Measurements from ENCODE around the gene SLC45A3.

Gene SLC45A3

DNA sequence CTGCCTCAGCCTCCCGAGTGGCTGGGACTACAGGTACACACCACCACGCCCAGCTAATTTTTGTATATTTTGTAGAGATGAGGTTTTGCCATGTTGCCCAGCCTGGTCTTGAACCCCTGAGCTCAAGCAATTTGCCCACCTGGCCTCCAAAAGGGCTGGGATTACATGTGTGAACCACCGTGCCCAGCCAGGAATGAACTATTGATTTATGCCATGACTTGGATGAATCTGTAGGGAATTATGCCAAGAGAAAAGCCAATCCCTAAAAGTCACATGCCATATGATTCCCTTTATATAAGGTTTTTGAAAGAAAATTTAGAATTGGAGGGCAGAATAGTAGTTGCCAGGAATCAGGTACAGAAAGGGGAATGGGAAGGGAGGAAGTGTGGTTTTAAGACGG, 19.1 kb upstream of the SLC45A3 start:
- no peak for DNase-seq

DNA sequence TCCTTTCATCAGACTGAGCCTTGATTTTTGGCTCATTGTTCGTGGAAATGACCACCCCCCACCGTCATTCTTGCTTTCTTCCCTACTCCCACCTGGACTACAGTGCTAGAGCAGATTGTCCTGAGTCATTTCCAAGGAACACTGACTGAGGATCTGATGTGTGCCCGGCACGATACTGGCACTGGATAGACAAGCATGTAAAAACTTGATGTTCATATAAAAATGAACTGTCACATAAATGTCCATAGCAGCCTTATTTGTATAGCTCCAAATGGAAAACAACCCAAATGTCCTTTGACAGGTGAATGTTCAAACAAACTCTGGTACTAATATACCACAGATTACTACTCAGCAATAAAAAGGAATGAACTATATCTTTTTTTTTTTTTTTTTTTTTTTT, 18.6 kb upstream of the SLC45A3 start:
- DNase-seq: no peak

DNA sequence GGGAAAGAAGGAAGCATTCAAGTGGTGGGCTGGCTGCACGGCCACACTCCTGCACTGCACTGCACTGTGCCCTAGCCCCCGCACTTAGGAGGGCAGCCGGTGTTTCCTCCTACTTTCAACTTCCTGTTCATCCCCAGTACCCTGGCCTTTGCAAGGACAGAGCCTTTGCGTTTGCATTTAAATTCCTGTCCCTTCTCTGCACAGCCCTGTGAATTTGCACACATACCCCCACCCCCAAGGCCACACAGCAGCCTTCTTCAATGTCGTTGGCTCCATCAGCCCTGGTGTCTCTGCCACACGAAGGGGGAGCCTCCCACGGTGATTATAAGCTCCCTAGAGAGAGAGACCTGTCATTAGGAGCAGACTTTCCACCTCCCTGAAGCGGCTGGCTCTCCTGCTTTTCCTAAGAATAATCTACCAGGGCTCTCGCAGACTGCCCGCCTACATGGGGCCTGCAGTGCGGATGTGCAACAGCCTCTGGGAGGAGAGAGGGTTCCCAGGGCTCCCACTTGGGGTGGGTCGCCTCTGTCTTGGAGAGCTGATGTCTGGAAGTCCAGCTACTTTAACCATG, 13.2 kb upstream of the SLC45A3 start:
- DNase-seq: no peak

DNA sequence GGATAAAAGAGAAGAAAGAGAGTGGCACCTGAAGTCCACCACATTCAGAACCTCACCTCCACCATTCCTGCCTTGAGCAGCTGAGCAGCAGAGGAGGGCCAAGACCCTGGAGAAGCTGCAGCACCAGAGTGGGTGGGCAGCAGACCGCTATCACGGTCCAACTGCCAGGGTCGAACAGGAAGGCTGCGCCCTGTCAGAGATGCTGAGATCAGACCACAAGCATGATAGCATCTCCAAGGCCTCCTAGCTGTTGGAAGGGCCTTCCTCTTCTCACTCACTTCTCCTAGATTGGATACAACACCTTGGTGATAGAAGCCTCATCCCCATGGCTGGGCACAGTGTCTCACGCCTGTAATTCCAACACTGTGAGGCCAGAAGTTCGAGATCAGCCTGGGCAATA, 12.1 kb upstream of the SLC45A3 start:
- no peak for DNase-seq

DNA sequence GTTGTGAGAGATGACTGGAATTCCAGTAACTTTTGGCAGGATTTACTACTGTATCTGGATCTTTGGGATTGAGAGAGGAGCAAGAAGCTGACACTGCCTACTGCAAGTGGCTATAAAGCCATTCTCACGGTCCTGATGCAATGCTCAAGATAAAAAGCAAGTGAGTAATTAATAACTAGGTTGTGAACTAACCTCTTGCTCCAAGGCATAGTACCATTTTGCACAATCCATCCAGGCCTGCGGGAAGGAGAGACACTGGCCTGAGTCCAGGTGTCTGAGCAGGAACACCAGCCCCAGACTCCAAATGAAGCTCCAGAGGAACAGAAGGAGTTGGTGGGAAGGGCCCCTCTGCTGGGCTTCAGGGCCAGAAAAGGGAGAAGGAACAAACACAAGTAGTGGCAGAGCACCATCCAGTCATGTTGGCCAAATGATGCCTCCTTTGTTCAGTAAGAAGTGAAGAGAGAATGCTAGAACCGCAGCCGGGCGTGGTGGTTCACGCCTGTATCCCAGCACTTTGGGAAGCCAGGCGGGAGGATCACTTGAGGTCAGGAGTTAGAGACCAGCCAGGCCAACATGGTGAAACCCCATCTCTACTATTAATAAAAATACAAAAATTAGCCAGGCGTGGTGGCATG, 9.9 kb upstream of the SLC45A3 start:
- no peak for DNase-seq

DNA sequence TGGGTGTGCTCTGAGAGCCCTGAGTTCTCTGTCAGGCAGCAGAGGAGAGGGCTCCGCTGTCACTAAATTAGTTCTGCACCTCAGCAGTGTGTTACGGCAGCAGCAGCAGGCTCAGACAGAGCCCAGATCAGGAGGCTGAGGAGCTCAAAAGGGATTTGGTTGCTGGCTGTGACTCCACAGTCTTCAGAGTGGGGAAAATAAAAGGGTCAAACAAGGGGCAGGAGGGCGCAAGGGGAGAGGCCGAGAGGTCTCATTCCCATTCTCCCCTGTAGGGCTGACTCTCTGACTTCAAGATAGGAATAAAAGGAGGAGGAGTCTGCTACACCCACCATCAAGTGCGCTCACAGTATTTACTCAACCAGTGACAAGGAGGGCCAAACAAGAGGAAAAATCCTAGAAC, 9.2 kb upstream of the SLC45A3 start:
- DNase-seq: no peak

DNA sequence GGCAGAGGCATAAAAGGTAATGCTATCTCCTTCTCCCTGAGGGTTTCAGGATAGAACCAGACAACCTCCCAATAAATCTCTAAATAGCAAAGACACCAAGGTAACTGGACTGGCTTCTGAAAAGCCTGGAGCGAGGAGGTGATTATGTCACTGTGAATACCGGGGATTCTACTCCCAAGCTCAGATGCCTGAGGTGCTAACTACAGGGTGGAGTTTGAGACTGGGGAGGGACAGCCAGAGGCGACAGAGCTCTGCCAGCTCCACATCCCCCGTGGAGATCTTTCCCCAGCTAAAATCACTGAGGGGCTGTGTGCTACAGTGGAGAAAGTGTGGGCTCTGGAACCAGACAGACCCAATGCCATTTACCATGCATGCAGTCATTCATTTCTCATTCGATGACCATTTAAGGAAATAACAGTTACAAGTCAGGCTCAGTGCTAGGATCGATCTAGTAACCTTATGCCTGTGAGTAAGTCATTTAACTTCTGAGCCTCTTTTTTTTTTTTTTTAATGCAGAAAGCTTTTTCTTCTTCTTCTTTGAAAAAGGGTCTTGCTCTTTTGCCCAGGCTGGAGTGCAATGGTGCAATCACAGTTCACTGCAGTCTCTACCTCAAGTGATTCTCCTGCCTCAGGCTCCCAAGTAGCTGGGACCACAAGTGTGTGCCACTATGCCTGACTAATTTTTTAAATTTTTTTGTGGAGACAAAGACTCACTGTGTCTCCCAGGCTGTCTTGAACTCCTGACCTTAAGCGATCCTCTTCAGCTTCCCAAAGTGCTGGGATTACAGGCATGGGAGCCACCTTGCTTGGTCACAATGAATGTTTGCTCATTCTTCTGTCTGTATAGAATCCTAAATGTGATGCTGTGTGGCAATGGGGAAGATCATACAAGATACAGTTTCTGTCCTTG, 8.1 kb upstream of the SLC45A3 start:
- DNase-seq: no peak

DNA sequence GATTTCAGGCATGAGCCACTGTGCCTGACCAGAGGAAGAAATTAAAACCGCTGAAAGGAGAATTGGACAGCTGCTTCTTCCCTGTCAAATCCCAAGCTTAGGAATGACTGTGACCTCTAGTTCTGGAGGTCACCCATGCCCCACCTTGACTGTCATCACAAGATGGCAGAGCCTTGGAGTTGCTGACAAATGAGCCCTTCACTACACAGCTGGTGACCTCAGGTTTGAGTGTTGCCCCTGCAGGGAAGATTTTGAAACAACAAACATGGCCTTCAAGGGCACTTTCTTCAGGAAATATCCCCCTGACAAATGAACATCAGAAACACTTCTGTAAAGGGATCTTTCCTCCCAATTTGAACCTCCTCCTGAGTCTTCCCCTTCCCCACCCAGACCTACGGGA, 6.9 kb upstream of the SLC45A3 start:
- DNase-seq: no peak

DNA sequence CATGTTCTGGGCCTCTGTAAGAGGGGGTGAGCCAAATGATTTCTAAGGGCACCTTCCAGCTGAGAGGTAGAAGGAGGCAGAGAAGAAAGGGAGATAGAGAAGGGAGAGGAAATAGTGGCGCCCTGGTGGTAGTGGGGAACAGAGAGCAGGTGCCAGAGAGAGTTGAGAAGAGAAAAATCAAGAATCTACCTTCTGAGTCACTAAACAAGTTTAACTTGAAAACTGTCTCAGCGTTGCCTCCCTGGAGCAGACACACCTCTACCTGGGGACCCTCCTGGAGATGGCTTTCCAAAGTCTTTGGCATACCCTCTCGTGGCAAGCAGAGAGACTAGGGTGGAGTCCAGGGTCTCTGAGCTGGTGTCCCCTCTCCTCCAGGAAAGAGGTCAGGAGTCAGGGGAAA, 1.1 kb upstream of the SLC45A3 start:
- DNase-seq: no peak

DNA sequence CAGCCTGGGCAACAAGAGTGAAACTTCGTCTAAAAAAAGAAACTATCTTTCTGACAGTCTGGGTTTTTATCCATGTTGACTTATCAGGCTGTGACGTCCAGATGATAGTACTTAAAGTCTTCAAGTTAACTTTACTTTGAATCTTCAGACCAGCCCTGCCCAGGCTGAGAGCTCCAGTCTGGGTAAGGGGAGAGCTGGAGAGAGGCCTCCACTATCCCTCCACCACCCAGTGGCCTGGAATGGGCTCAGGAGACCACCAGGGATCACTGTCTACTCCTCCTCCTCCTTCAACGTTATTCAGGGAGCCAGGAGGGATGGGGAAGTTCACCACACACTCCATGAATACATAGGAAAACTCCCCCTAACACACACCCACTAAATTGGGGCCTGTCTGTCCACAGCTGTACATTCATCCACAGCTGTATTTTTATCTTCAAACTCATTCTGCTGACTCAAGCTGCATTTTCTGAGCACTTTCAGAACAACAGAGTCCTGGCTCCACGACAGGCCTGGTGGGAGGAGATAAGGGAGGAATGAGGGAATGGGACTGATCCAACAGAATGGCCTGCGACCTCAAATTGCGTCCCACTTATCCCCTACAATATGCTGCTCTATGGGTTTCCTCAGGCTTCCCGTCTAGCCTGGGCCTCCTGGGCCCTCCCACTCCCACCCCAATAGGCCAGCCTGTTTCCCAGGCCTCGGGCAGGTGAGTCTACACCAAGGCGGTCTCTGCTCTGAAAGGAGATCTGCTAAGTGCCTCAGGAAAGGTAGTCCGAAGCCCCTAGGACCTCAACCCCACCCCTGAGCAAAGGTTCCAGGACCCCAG, 1.8 kb downstream of the SLC45A3 start:
- DNase-seq: no peak

DNA sequence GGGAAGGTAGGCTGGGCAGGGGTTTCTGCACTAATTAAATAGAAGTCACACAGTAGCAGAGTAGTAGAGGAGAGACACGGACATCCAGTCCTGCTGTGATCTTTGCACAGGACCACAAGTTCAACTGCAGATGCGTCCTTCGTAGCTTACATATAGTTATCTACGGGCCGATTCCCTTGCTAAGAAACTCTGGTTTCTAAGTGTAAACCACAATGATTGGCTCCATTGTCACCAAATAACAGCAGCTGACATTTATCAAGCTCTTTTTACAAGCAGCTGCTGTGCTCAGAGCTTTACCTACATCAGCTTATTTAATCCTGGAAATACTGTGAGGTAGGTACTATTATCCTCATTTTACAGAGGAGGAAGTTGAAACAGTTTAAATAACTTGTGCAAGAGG, 3.1 kb downstream of the SLC45A3 start:
- no peak for DNase-seq

DNA sequence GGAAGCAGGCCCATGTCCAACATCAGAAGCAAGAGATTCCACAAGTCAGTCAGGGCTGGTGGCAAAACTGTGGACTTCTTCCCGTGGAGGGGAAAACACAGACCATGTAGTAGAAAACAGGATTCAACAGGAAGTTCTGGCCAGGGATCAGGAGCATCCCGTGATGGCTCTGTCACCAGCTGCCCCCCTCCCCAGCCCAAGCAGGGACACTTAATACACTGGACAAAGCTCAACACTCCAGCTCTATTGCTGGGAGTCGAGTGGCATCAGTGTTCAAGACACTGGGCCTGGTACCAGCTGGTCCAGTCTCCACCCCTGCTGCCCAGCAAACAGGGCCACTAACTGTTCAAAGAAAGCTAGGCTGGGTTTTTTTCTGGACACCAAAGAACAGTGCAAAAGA, 3.7 kb downstream of the SLC45A3 start:
- DNase-seq: no peak

DNA sequence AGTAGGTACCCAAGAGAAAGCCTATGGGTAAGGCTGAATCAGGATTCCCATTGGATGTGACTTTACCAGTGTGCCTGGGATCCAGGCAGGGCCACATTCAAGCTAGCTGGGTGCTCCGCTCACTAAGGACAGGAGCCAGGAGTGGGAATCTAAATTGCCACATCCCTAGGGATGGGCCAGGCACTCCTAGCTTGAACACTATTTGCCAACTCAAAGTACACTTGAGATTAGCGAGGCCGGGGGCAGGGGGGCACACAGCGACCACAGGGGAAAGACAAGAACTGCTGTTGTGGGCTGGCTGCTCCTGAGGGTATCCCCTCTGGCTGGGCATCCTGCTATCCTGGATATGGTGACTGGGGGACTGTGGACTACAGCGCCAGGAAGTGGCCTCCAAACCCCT, 4.3 kb downstream of the SLC45A3 start:
- DNase-seq: no peak

DNA sequence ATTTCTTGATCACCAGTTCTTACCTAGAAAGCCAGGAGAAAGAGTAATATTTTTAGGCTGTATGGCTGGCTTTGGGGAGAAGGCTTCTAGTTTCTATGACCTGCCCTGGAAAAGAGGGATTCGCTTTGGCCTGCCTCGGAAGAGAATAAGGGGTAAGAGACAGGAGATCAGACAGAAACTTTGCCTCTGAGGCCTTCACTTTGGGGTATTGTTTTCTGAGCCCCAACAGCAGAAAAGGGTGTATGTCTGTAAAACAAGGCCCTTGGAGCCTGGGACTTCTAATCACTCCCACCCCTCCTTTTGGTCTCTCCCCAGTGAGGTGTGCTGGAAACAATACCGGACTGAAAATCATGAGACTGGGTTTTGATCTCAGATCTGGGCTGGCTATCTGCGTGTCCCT, 5.1 kb downstream of the SLC45A3 start:
- no peak for DNase-seq

DNA sequence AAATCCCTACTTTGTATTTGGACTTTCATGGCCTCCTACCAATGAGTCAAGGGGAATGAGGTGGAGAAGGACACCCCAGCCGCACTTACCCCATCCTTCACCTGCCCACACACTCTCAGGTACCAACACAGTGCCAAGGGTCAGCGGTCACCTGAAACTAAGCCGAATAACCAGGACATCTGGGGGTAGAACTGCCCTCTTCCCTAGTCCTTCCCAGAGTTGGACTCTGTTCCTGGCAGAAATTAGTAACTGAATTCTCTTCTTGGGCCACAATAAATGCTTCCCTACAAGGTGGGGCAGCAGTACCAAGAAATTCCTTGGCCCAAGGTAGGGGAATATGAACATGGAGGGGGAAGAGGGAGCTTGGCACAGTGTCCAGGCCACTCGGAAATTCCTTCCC, 7.3 kb downstream of the SLC45A3 start:
- no peak for DNase-seq

DNA sequence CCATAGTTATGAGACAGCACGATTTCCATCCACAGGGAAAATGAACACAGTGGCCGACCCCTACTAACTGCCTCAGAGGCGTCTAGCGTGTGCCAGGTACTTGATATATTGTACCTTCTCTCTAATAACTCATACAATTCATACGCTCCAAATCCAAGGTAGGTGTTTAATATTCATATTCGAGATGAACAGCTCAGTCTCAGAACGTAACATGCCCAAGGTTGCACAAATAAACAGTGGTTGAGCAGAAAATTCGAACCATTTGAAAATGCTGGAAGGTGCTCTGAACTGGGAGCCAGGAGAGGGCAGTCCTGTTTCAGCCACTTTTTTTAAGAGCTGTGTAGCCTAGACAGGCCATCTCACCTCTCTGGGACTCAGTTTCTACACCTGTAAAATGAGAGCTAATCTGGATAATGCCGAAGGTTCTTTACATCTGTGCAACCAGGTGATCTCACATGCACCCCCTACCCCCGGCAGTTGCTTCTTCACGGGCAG, 7.9 kb downstream of the SLC45A3 start:
- no peak for DNase-seq

DNA sequence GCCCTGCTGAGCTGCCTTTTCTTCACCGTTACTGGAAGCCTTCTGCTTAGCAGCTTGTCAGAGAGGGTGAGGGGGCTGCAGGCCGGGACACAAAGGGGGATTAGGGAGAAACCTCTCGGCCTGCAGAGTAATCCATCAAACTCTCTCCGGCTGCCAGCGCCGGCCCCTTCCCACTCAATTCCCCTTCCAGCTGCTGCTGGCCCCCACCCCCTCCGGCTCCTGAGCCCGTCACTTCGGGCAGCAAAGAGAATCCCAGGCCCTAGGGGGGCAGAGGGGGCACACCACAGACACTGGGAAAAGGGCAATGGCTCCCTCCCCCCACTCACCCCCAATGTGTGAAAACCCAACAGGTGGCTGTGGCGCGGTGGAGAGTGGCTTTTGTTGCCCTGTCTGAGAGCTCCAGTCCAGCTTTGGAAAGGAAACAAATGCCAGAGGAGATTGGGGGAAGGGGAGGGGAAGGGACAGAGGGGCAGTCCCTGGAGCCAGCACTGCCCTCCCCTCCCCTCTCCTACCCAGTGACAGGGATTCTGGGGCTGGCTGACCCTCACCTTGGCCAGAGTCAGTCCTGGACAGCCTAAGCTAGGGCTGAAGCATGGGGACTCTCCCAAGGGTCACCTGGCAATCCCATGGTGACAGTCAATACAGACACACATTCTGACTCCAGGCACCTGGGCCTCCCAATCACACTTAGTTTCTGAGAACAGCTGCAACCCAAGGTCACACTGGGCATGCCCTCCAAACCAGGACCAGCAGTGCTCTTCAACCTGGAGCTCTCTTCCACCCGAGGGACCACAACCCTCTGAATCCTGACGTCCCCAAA, 9.5 kb downstream of the SLC45A3 start:
- DNase-seq: no peak

DNA sequence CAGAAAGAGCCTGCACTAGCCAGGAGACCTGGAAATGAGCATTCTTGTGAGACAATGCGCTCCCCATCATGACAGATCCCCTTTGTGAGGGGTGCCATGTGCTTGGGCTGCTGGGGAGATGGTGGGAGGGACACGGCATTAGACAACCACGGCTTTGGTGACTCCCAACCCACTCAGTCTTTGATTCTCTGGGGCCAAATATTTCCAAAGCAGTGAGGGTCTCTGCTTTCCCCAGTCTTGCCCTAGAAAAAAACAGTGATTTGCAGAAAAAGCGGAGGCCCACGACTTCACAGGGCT, 10.2 kb downstream of the SLC45A3 start:
- no peak for DNase-seq

DNA sequence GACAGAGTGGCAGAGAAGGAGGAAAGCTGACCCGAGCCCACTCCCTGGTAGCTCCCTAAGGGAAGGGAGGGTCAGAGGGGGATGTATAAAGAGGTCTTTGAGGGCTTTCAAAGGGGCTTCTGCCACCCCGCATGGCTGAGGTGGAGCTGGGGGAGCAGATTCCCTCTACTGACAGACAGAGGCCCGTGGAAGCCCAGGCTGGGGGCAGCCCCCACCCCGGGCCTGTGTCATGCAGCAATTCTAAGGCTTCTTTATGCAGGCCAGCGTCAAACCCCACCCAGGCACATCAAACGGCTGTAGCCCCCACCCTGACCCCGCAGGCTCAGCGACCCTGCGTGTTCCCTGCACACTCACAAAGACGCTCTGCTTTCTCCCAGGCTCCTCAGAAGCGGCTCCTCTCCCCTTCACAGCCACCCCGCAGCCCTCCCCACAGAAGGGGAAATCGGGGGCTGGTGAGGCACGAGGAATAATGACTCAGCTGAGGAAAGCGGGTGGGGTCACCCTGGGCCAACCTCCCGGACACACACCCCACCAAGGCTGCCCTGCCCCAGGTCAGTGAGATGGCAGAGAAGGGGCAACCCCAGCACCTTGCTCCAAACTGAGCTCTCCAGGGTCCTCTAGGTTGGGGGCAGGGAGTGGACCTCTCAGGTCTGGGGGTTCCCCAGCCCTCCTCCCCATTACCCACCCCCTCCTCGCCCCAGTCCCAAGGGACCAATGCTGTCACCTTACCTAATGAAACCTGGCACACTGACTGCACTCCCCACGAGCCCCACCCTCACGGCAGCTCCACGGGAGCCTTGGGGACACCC, 10.8 kb downstream of the SLC45A3 start:
- no peak for DNase-seq

DNA sequence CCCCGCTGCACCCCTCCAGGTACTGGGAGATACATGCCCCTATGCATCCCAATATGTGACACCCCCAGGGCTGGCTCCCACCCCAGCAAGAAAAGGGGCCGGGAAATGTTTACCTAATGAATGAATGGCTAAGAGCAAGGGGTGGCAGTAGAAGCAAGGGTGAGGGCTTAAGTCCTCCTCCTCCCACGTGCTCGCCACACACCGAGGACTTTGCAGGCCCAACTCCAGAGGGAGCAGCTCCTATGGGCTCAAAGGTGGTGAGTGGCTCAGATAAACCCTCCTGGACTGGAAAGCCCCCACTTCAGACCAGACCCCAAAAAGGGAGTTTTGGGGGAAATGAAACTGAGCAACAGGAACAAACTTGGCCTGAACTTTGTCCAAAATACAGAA, 11.4 kb downstream of the SLC45A3 start:
- no peak for DNase-seq

DNA sequence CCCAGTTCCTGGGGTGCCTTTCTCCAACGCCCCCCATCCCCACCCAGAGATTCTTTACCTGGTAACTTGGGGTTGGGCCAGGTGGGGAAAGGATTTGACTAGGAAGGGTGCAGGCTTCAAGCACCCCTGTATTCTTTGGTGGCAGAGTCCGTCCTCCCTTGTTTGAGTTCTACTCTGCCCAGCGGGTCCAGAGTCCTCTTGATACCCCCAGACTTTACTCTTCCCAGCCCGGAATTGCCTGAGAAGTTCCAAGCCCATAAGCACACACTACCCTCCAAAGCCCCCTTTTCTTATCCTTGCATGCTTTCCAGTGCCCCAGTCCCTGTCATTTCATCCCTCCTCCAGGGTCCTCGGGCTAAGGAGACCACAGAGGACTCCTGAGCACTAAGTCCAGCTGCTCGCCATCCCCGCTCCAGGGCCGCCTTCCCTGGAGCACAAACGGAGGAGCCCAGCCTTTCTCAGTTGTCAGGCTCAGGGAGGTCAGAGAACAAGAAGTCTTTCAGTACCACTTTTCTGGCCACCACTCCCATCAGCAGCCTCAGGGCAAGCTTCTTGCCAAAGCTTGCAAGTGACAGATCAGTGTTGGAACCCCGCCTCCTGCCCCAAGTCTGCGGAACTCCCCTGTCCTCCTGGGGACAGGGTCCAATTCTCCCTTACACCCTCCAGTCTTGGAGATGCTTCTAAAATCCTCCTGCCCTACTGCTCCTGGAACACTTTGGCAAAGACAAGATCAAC, 12.2 kb downstream of the SLC45A3 start:
- no peak for DNase-seq
